SK-N-SH (cell line): Measurements from ENCODE around the gene LRRFIP2. TPM values are rescaled to one million over a fixed set of nuclear protein-coding genes. Genes with fewer than 3 reads are reported as not detected.
A peak's percentile ranks its signal among the peaks of the same experiment; 100 is the strongest.

Experiments used
- CTCF ChIA-PET: fragments of 300-600, 350-600 bp; formaldehyde crosslinking; extraction: SDS; loops from one replicate; lab custom pipeline; 2021; lab: Yijun Ruan, JAX
- POLR2A ChIA-PET: fragments of 350-600 bp; sonication (Branson Sonifier 250); formaldehyde crosslinking; extraction: SDS; loops from one replicate; lab custom pipeline; 2020; ENCODE audit warnings: antibody characterized with exemption, inconsistent platforms; lab: Yijun Ruan, JAX
- DNase-seq: peaks from one replicate; pipeline ENCODE4 v3.0.0; 2012
- H2AFZ ChIP-seq: fragments of 200-600 bp; sonication (generic); 2 replicates; pipeline ENCODE4 v1.8.1; 2016; ENCODE audit warnings: antibody characterized with exemption, mild to moderate bottlenecking, low read depth
- H3F3A ChIP-seq: fragments of 200-600 bp; sonication (generic); replicated peaks from 2 replicates; pipeline ENCODE3; 2016; ENCODE audit warnings: antibody characterized with exemption, mild to moderate bottlenecking; ENCODE audit not compliant: insufficient read depth
- H3K27ac ChIP-seq, 2 experiments: fragments of 200-500 bp in 1 of 2; fragments of 200-600 bp in 1 of 2; sonication (Bioruptor generic) in 1 of 2; sonication (generic), shearing (Covaris generic) in 1 of 2; 2 replicates each; pipeline versions ENCODE4 v1.5.1 to v1.6.1; 2014 to 2016; ENCODE audit warnings: low read depth in 2 of 2, inconsistent platforms in 1 of 2, low read length in 1 of 2, mild to moderate bottlenecking in 1 of 2, mixed read lengths in 1 of 2
- H3K27me3 ChIP-seq: fragments of 200-600 bp; sonication (generic), shearing (Covaris generic); 2 replicates; pipeline ENCODE4 v1.6.1; 2016; ENCODE audit warnings: mixed run types; ENCODE audit not compliant: insufficient read depth
- H3K36me3 ChIP-seq, 2 experiments: fragments of 200-500 bp in 1 of 2; fragments of 200-600 bp in 1 of 2; sonication (Bioruptor generic) in 1 of 2; sonication (generic) in 1 of 2; replicated peaks in 1 of 2; 2 replicates each; pipeline versions ENCODE3 to v1.5.1; 2014 to 2016; ENCODE audit warnings: low read length in 1 of 2, mild to moderate bottlenecking in 1 of 2; ENCODE audit not compliant: insufficient read depth in 2 of 2, control insufficient read depth in 1 of 2
- H3K4me1 ChIP-seq, 2 experiments: fragments of 200-500 bp in 1 of 2; fragments of 200-600 bp in 1 of 2; sonication (Bioruptor generic) in 1 of 2; sonication (generic), shearing (Covaris generic) in 1 of 2; 2 replicates each; pipeline versions ENCODE4 v1.5.1 to v1.6.1; 2014 to 2016; ENCODE audit warnings: low read depth in 1 of 2, low read length in 1 of 2, mixed run types in 1 of 2; ENCODE audit not compliant: insufficient read depth in 2 of 2, control insufficient read depth in 1 of 2
- H3K4me2 ChIP-seq: fragments of 200-600 bp; sonication (generic), shearing (Covaris generic); 2 replicates; pipeline ENCODE4 v1.6.1; 2017; ENCODE audit warnings: mixed run types
- H3K4me3 ChIP-seq, 2 experiments: fragments of 200-500 bp in 1 of 2; fragments of 200-600 bp in 1 of 2; sonication (Bioruptor generic) in 1 of 2; sonication (generic), shearing (Covaris generic) in 1 of 2; 2 replicates each; pipeline versions ENCODE4 v1.5.1 to v1.8.1; 2014 to 2016; ENCODE audit warnings: low read depth in 2 of 2, inconsistent platforms in 1 of 2, low read length in 1 of 2, mild to moderate bottlenecking in 1 of 2, mixed read lengths in 1 of 2, moderate library complexity in 1 of 2
- H3K79me2 ChIP-seq: fragments of 200-600 bp; sonication (generic); 2 replicates; pipeline ENCODE4 v1.8.1; 2017; ENCODE audit warnings: mild to moderate bottlenecking; ENCODE audit not compliant: insufficient read depth
- H3K9ac ChIP-seq: fragments of 200-600 bp; sonication (generic); 2 replicates; pipeline ENCODE4 v1.6.1; 2017; ENCODE audit warnings: mixed run types
- H3K9me2 ChIP-seq: fragments of 200-600 bp; sonication (generic); 2 replicates; pipeline ENCODE4 v1.6.1; 2017; ENCODE audit warnings: mixed run types
- H3K9me3 ChIP-seq: fragments of 200-600 bp; sonication (generic); 2 replicates; pipeline ENCODE4 v1.6.1; 2017; ENCODE audit warnings: mixed run types, mild to moderate bottlenecking, moderate library complexity
- H4K20me1 ChIP-seq: fragments of 200-600 bp; sonication (generic); 2 replicates; pipeline ENCODE4 v1.6.1; 2017; ENCODE audit warnings: mild to moderate bottlenecking, mixed run types; ENCODE audit not compliant: insufficient read depth
- EP300 ChIP-seq, 2 experiments: IDR thresholded peaks; 2 replicates each; pipeline versions ENCODE4 v1.4.0 to v1.6.1; 2012; ENCODE audit warnings: borderline replicate concordance in 1 of 2, low read depth in 1 of 2, low read length in 1 of 2
- EZH2phosphoT487 ChIP-seq: fragments of 200-600 bp; sonication (generic); IDR thresholded peaks from 2 replicates; pipeline ENCODE4 v1.6.1; 2017; ENCODE audit warnings: low read depth, mixed run types, mild to moderate bottlenecking, antibody characterized with exemption, moderate library complexity, borderline replicate concordance
- FOXJ3 ChIP-seq: sonication (generic); formaldehyde crosslinking; IDR thresholded peaks from 2 replicates; pipeline ENCODE4 v1.5.1; 2020; ENCODE audit warnings: mild to moderate bottlenecking, missing genetic modification reagents
- FOXM1 ChIP-seq: IDR thresholded peaks from 2 replicates; pipeline ENCODE4 v1.4.0; 2012; ENCODE audit warnings: low read depth, mild to moderate bottlenecking
- GABPA ChIP-seq: IDR thresholded peaks from 2 replicates; pipeline ENCODE4 v1.4.0; 2012; ENCODE audit warnings: low read depth, mild to moderate bottlenecking
- JUND ChIP-seq: IDR thresholded peaks from 2 replicates; pipeline ENCODE4 v1.4.0; 2012
- MEF2A ChIP-seq: IDR thresholded peaks from 2 replicates; pipeline ENCODE4 v1.4.0; 2012; ENCODE audit warnings: low read depth, borderline replicate concordance
- RCOR1 ChIP-seq: fragments of 150-350 bp; IDR thresholded peaks from 2 replicates; pipeline ENCODE4 v1.6.1; 2017; ENCODE audit warnings: antibody characterized with exemption, low read length
- RFX5 ChIP-seq: IDR thresholded peaks from 2 replicates; pipeline ENCODE4 v1.6.1; 2012; ENCODE audit warnings: mild to moderate bottlenecking, improper control_type of control experiment, low read length
- RXRA ChIP-seq: IDR thresholded peaks from 2 replicates; pipeline ENCODE4 v1.4.0; 2012; ENCODE audit warnings: low read depth, mild to moderate bottlenecking, borderline replicate concordance
- SIN3A ChIP-seq: IDR thresholded peaks from 2 replicates; pipeline ENCODE4 v1.6.1; 2012; ENCODE audit warnings: low read depth, mild to moderate bottlenecking, low read length, moderate library complexity, borderline replicate concordance
- TEAD4 ChIP-seq: IDR thresholded peaks from 2 replicates; pipeline ENCODE4 v1.4.0; 2012; ENCODE audit warnings: mild to moderate bottlenecking, borderline replicate concordance; ENCODE audit not compliant: insufficient read depth
- WGBS: methylation state at CpG from one replicate; pipeline ENCODE4 v1.1.6; 2017; ENCODE audit warnings: low lambda C conversion rate; 5-methylcytosine and 5-hydroxymethylcytosine counted together
- polyA plus RNA-seq, 3 experiments: library from polyadenylated mRNA; depleted of rRNA; stranded (reverse); fragments of >200 nt; gene quantifications; 2 replicates each; pipeline ENCODE4 v1.2.3, GENCODE V29; 2012
- TF ChIP-seq, protein P1 (sequence below): fragments of 150-350 bp; IDR thresholded peaks from 2 replicates; pipeline ENCODE4 v1.6.1; 2016; ENCODE audit warnings: mild to moderate bottlenecking, low read depth, low read length
- TF ChIP-seq, protein P2 (sequence below): fragments of 200-600 bp; sonication (generic); IDR thresholded peaks from 2 replicates; pipeline ENCODE4 v1.6.1; 2017; ENCODE audit warnings: antibody characterized with exemption, mild to moderate bottlenecking, moderate library complexity
- TF ChIP-seq, protein P3 (sequence below): IDR thresholded peaks from 2 replicates; pipeline ENCODE4 v1.4.0; 2012; ENCODE audit warnings: low read depth, borderline replicate concordance
- TF ChIP-seq, protein P4 (sequence below): IDR thresholded peaks from 2 replicates; pipeline ENCODE4 v1.4.0; 2012; ENCODE audit warnings: low read depth

LRRFIP2 gene
- polyA plus RNA-seq, 1 of the 3 experiments (the other 2 are of a cell fraction), result 27.2 TPM

DNA sequence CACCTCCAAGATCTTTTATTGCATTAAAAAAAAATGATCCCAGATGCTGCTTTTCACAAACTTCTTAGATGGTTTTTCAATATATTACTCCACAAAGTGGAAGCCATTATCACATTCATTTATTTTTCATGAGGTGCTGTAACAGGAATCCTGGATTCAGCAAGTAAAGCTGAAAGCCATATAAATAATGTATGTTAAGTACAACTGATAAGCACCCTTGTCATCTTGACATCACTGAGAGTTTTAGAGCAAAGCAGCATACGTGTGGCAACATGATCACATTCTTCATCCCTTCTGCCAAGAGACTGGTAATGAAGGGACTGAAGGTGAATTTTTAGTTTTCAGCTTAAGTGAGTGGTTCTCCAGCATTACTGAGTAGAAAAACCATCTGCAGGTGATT lies 44.9 kb upstream of the LRRFIP2 start:
- DNase-seq, result peak; percentile 31
- Histone ChIP-seq H3K9me3 (no peaks in the 10 kb centered on the region), H3K27me3 (no peaks in the 10 kb centered on the region), H3K4me3 (no peak overlapping the region), H2AFZ (no peak overlapping the region), H3K4me1 (peaks cover 4% of the 10 kb centered on the region in 2 experiments; a peak in 2 of 4 replicates), H3K9ac (no peak overlapping the region), H4K20me1 (no peaks in the 10 kb centered on the region), H3K9me2 (no peaks in the 10 kb centered on the region), H3K36me3 (no peaks in the 10 kb centered on the region), H3K27ac (no peak overlapping the region; a peak in 1 of 4 replicates), H3F3A (peaks cover 5% of the 10 kb centered on the region), H3K79me2 (no peaks in the 10 kb centered on the region), H3K4me2 (no peak overlapping the region)
- ChIA-PET CTCF (interaction anchor here (0.9 to 1.1 kb wide), 3 partner anchors 40 to 490 kb away, joined by 3 read pairs; no protein-coding TSS in a partner anchor), POLR2A (no interaction called here)
- TF ChIP-seq EP300 (IDR thresholded peaks at IDR 0.05; ENCODE audit: borderline replicate concordance in 1 of 2, low read depth in 1 of 2, low read length in 1 of 2) (no peak), RXRA (no peak), RCOR1 (no peak), FOXJ3 (CRISPR knock-in tag) (no peak), JUND (no peak), EZH2phosphoT487 (no peak), MEF2A (no peak), GABPA (no peak), TEAD4 (no peak), SIN3A (no peak), RFX5 (no peak), FOXM1 (no peak)
- TF ChIP-seq, protein P1, sequence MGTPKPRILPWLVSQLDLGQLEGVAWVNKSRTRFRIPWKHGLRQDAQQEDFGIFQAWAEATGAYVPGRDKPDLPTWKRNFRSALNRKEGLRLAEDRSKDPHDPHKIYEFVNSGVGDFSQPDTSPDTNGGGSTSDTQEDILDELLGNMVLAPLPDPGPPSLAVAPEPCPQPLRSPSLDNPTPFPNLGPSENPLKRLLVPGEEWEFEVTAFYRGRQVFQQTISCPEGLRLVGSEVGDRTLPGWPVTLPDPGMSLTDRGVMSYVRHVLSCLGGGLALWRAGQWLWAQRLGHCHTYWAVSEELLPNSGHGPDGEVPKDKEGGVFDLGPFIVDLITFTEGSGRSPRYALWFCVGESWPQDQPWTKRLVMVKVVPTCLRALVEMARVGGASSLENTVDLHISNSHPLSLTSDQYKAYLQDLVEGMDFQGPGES, result no peak
- TF ChIP-seq, protein P2, sequence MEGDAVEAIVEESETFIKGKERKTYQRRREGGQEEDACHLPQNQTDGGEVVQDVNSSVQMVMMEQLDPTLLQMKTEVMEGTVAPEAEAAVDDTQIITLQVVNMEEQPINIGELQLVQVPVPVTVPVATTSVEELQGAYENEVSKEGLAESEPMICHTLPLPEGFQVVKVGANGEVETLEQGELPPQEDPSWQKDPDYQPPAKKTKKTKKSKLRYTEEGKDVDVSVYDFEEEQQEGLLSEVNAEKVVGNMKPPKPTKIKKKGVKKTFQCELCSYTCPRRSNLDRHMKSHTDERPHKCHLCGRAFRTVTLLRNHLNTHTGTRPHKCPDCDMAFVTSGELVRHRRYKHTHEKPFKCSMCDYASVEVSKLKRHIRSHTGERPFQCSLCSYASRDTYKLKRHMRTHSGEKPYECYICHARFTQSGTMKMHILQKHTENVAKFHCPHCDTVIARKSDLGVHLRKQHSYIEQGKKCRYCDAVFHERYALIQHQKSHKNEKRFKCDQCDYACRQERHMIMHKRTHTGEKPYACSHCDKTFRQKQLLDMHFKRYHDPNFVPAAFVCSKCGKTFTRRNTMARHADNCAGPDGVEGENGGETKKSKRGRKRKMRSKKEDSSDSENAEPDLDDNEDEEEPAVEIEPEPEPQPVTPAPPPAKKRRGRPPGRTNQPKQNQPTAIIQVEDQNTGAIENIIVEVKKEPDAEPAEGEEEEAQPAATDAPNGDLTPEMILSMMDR, result no peak
- TF ChIP-seq, protein P3, sequence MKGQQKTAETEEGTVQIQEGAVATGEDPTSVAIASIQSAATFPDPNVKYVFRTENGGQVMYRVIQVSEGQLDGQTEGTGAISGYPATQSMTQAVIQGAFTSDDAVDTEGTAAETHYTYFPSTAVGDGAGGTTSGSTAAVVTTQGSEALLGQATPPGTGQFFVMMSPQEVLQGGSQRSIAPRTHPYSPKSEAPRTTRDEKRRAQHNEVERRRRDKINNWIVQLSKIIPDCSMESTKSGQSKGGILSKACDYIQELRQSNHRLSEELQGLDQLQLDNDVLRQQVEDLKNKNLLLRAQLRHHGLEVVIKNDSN, result no peak
- TF ChIP-seq, protein P4, sequence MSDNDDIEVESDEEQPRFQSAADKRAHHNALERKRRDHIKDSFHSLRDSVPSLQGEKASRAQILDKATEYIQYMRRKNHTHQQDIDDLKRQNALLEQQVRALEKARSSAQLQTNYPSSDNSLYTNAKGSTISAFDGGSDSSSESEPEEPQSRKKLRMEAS, result no peak
- 84% methylated on average over 1 of the region's 1 CpG for WGBS
